Liver (tissue), 9 donors: ENCODE measurements around the gene DLEC1. TPM values are rescaled to one million over a fixed set of nuclear protein-coding genes. Genes with fewer than 3 reads are reported as not detected.

ENCODE experiments used
- DNase-seq: peaks from one replicate; pipeline ENCODE4 v3.0.0-alpha.2; 2017; ENCODE audit warnings: low spot score
- H3K27ac ChIP-seq, 2 donors: one replicate each; pipeline ENCODE4 v1.7.0; 2013; ENCODE audit warnings: inconsistent platforms in 2 of 2, low read length in 2 of 2, control low read depth in 1 of 2, low read depth in 1 of 2, mild to moderate bottlenecking in 1 of 2
- H3K27me3 ChIP-seq, 4 donors: one replicate each; pipeline versions ENCODE4 v1.6.1 to v1.7.0; 2013; ENCODE audit warnings: low read length in 3 of 4, inconsistent platforms in 1 of 4, mild to moderate bottlenecking in 1 of 4, moderate library complexity in 1 of 4; ENCODE audit not compliant: control insufficient read depth in 4 of 4, insufficient read depth in 4 of 4
- H3K36me3 ChIP-seq, 4 donors: one replicate each; pipeline versions ENCODE4 v1.6.1 to v1.7.0; 2013; ENCODE audit warnings: low read length in 3 of 4, mild to moderate bottlenecking in 3 of 4, low read depth in 1 of 4, moderate library complexity in 1 of 4; ENCODE audit not compliant: control insufficient read depth in 4 of 4, insufficient read depth in 3 of 4
- H3K4me1 ChIP-seq, 4 donors: one replicate each; pipeline versions ENCODE4 v1.6.1 to v1.7.0; 2013; ENCODE audit warnings: low read length in 3 of 4, mild to moderate bottlenecking in 3 of 4, moderate library complexity in 1 of 4; ENCODE audit not compliant: control insufficient read depth in 4 of 4, insufficient read depth in 4 of 4
- H3K4me3 ChIP-seq, 3 donors: one replicate each; pipeline versions ENCODE4 v1.6.1 to v1.7.0; 2013; ENCODE audit warnings: low read length in 3 of 3, control low read depth in 1 of 3, low read depth in 1 of 3, mild to moderate bottlenecking in 1 of 3
- H3K9ac ChIP-seq, 2 donors: one replicate each; pipeline ENCODE4 v1.7.0; 2013; ENCODE audit warnings: low read length in 2 of 2, mild to moderate bottlenecking in 2 of 2, moderate library complexity in 2 of 2, control low read depth in 1 of 2, low read depth in 1 of 2
- H3K9me3 ChIP-seq, 4 donors: one replicate each; pipeline versions ENCODE4 v1.6.1 to v1.7.0; 2013; ENCODE audit warnings: low read length in 3 of 4; ENCODE audit not compliant: control insufficient read depth in 4 of 4
- ATF3 ChIP-seq: IDR thresholded peaks from 2 replicates; pipeline ENCODE4 v1.6.1; 2016; ENCODE audit warnings: antibody characterized with exemption
- CTCF ChIP-seq: fragments of 150-350 bp; IDR thresholded peaks from 2 replicates; pipeline ENCODE4 v1.5.1; 2017; ENCODE audit warnings: improper control_type of control experiment, low read depth, low read length; ENCODE audit not compliant: missing input control
- EGR1 ChIP-seq, 2 donors: IDR thresholded peaks; 2 replicates each; pipeline ENCODE4 v1.6.1; 2016 to 2018; ENCODE audit warnings: antibody characterized with exemption in 2 of 2, low read depth in 2 of 2
- FOXA1 ChIP-seq: IDR thresholded peaks from 2 replicates; pipeline ENCODE4 v1.6.1; 2016; ENCODE audit warnings: antibody characterized with exemption
- FOXA2 ChIP-seq: IDR thresholded peaks from 2 replicates; pipeline ENCODE4 v1.6.1; 2016; ENCODE audit warnings: antibody characterized with exemption
- GABPA ChIP-seq, 2 donors: IDR thresholded peaks in 1 of 2; conservative IDR thresholded peaks in 1 of 2; 2 replicates each; pipeline ENCODE4 v1.6.1; 2016; ENCODE audit warnings: antibody characterized with exemption in 2 of 2, mild to moderate bottlenecking in 1 of 2, moderate library complexity in 1 of 2
- HNF4A ChIP-seq, 2 donors: conservative IDR thresholded peaks; 2 replicates each; pipeline ENCODE4 v1.6.1; 2016; ENCODE audit warnings: antibody characterized with exemption in 2 of 2, mild to moderate bottlenecking in 2 of 2
- HNF4G ChIP-seq: IDR thresholded peaks from 2 replicates; pipeline ENCODE4 v1.6.1; 2016; ENCODE audit warnings: antibody characterized with exemption
- JUND ChIP-seq, 2 donors: IDR thresholded peaks; 2 replicates each; pipeline ENCODE4 v1.6.1; 2016; ENCODE audit warnings: antibody characterized with exemption in 2 of 2
- MAX ChIP-seq: IDR thresholded peaks from 2 replicates; pipeline ENCODE4 v1.6.1; 2016; ENCODE audit warnings: antibody characterized with exemption
- NR2F2 ChIP-seq: IDR thresholded peaks from 2 replicates; pipeline ENCODE4 v1.6.1; 2016; ENCODE audit warnings: antibody characterized with exemption
- RAD21 ChIP-seq, 2 donors: IDR thresholded peaks; 2 replicates each; pipeline ENCODE4 v1.6.1; 2016; ENCODE audit warnings: antibody characterized with exemption in 2 of 2, mild to moderate bottlenecking in 2 of 2
- REST ChIP-seq: IDR thresholded peaks from 2 replicates; pipeline ENCODE4 v1.6.1; 2016; ENCODE audit warnings: antibody characterized with exemption, mild to moderate bottlenecking
- RXRA ChIP-seq, 2 donors: IDR thresholded peaks; 2 replicates each; pipeline ENCODE4 v1.6.1; 2017 to 2018; ENCODE audit warnings: antibody characterized with exemption in 2 of 2, mild to moderate bottlenecking in 1 of 2
- SP1 ChIP-seq: IDR thresholded peaks from 2 replicates; pipeline ENCODE4 v1.6.1; 2018; ENCODE audit warnings: antibody characterized with exemption, mild to moderate bottlenecking
- TAF1 ChIP-seq: conservative IDR thresholded peaks from 2 replicates; pipeline ENCODE4 v1.6.1; 2016; ENCODE audit warnings: antibody characterized with exemption, mild to moderate bottlenecking
- YY1 ChIP-seq: IDR thresholded peaks from 2 replicates; pipeline ENCODE4 v1.6.1; 2016; ENCODE audit warnings: antibody characterized with exemption, mild to moderate bottlenecking
- ZBTB33 ChIP-seq: IDR thresholded peaks from 2 replicates; pipeline ENCODE4 v1.6.1; 2016; ENCODE audit warnings: antibody characterized with exemption
- WGBS: extraction: QIAGEN DNeasy Blood & Tissue Kit; methylation state at CpG from one replicate; pipeline ENCODE4 v1.1.7; 2013; 5-methylcytosine and 5-hydroxymethylcytosine counted together
- polyA plus RNA-seq, 2 donors: library from polyadenylated mRNA; stranded (reverse) in 1 of 2; unstranded in 1 of 2; fragments of 200-250 nt in 1 of 2; fragments of >200 nt in 1 of 2; fragmentation: Nextera tagmentation in 1 of 2; extraction: Ambion mirVana in 1 of 2; gene quantifications; one replicate each; pipeline versions ENCODE4 v1.2.1 to v1.2.3, GENCODE V29; 2013 to 2015
- total RNA-seq, 2 donors: library from RNA; depleted of rRNA; stranded (reverse); fragments of >200 nt; gene quantifications; one replicate each; pipeline ENCODE4 v1.2.3, GENCODE V29; 2014
- donor health status: healthy.
- donor health status: healthy.
- donor health status: healthy.
- donor health status: healthy.
- donor health status: healthy.

Gene DLEC1
- total and polyA plus RNA-seq, 4 donors = 0.09 to 0.63 (median 0.30) TPM

- TF ChIP-seq REST = no peak
- TF ChIP-seq SP1 = no peak
- no peak for TF ChIP-seq MAX
- no peak for TF ChIP-seq FOXA1
- no peak for TF ChIP-seq ATF3
- TF ChIP-seq ZBTB33 = no peak
These were observed 112.8 kb downstream of the DLEC1 start (continued) for GRCh38 chr3:38151667-38152265.

GRCh38 chr3:38152609-38153008, 113.6 kb downstream of the DLEC1 start:
- Histone ChIP-seq H3K27me3 (no peaks in the 10 kb centered on the region), H3K36me3 (no peaks in the 10 kb centered on the region), H3K9ac (no peak overlapping the region), H3K4me1 (no peaks in the 10 kb centered on the region), H3K4me3 (no peak overlapping the region), H3K9me3 (no peaks in the 10 kb centered on the region), H3K27ac (no peak overlapping the region)
- WGBS = 94% methylated on average over 2 of the region's 2 CpGs
- DNase-seq = no peak
- TF ChIP-seq EGR1 (IDR thresholded peaks at IDR 0.05; ENCODE audit: low read depth in 2 of 2) (no peak), FOXA1 (no peak), MAX (no peak), GABPA (IDR thresholded peaks at IDR 0.05 in 1 of 2, conservative IDR thresholded peaks at IDR 0.05 in 1 of 2) (no peak), SP1 (no peak), FOXA2 (no peak), TAF1 (no peak), ATF3 (no peak), REST (no peak), JUND (IDR thresholded peaks at IDR 0.05) (no peak), HNF4G (no peak), CTCF (no peak), YY1 (no peak), ZBTB33 (no peak), RAD21 (IDR thresholded peaks at IDR 0.05) (no peak), RXRA (IDR thresholded peaks at IDR 0.05) (no peak), NR2F2 (no peak), HNF4A (conservative IDR thresholded peaks at IDR 0.05) (no peak)
